ENCODE results near the gene CBR1.

CBR1 gene

GRCh38 chr21:36069713-36070583 is at the start of gene CBR1:
TSS of gene CBR1 (plus strand) at chr21:36070024. CDS start at chr21:36070116, 92 bp downstream.
- peak; percentile 80 for DNase-seq

GRCh38 chr21:36021251-36021837 is 48.5 kb upstream of the CBR1 start:
- DNase-seq, result no peak

- DNase-seq, result no peak
Observed at GRCh38 chr21:36022427-36023091, 47.3 kb upstream of the CBR1 start.

- no peak for DNase-seq
Observed at GRCh38 chr21:36023092-36023480, 46.7 kb upstream of the CBR1 start.

DNA sequence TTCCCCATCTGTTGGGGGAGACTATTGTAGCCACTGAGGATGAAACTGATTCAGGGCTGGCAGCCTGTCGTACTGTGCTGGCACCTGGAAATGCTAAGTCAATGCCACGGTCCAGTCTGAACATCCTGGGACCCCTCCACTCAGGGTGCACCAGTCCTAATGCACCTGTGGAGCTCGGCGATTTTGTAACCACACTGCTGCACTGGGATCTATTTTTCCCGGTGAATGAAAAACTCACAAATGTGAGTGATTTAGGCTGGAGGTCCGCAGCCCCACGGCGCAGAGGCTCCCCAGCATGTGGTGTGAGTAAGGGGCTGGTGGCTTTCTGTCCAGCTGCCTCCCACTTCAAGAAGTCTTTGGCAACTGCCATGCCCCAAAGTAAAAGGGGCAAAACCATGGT is 45.0 kb upstream of the CBR1 start:
- no peak for DNase-seq

DNA sequence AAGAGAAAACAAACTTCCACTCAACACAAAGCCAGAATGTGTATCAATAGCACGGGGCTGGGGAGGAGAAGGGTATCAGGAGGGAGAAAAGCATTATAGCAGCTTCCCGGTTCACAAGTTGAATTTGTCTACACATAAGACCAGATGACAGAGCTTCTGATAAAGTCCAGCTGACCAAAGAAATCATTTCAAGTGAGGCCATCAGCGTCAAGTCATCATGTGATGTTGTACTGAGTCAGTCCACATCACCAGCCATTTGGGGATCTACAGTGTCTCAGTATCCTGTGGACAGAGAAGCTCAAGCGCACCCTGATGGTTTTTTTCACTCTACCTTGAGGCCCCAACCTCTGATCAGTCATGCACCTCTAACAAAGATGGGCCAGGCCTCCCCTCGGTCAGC is 42.5 kb upstream of the CBR1 start:
- no peak for DNase-seq

GRCh38 chr21:36028127-36029069 is 41.4 kb upstream of the CBR1 start:
- DNase-seq, result peak; percentile 84

- no peak for DNase-seq
Observed at GRCh38 chr21:36029309-36029708, 40.5 kb upstream of the CBR1 start.

- DNase-seq, result no peak
Observed at GRCh38 chr21:36030581-36031189, 39.1 kb upstream of the CBR1 start.

- DNase-seq, result no peak
Observed at GRCh38 chr21:36032647-36033406, 37.0 kb upstream of the CBR1 start.

GRCh38 chr21:36034211-36034913 is 35.5 kb upstream of the CBR1 start:
- no peak for DNase-seq

GRCh38 chr21:36035381-36035791 is 34.4 kb upstream of the CBR1 start:
- DNase-seq, result peak; percentile 78

GRCh38 chr21:36038701-36039497 is 30.9 kb upstream of the CBR1 start:
- no peak for DNase-seq

DNA sequence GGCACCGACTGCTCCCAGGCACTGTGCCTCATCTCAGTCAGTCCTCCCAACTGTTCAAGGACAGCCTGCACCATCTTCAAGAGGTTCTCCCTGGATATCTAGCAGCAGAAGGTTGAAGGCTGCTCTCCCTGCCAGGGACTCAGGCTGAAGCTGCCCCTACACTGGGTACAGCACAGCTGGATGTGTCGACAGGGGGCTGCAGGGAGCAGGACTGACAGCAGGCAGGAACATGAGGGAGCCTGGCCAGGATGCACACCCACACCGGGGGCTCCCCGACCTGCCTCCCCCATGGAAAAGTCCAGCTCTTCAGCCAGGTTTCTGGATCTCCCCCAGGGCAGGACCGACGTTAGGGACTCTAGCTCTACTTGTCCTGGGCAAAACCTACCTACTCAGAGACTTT is 30.0 kb upstream of the CBR1 start:
- DNase-seq, result no peak

- DNase-seq, result no peak
Observed at GRCh38 chr21:36040389-36040788, 29.4 kb upstream of the CBR1 start.

- no peak for DNase-seq
Observed at GRCh38 chr21:36041910-36042309, 27.9 kb upstream of the CBR1 start.

GRCh38 chr21:36044056-36044455 is 25.8 kb upstream of the CBR1 start:
- DNase-seq, result no peak

DNA sequence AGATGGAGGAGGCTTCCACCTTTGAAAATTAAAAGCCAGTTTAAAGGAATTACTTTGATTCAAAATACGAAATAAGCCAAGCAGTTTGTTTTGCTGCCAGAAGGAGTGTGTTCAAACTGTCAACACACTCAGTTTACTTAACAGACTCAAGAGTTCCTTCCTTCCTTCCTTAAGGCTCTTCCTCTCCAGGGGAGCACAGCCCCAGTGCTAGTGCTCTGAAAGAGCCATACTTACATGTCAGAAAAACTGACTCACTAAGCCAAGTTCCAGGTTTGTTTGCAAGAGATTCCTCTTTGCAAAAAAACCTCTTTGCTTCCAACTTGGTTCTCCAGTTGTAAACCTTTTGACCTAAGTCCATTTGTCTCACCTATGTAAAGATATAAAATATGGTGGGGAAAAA is 23.8 kb upstream of the CBR1 start:
- no peak for DNase-seq

DNA sequence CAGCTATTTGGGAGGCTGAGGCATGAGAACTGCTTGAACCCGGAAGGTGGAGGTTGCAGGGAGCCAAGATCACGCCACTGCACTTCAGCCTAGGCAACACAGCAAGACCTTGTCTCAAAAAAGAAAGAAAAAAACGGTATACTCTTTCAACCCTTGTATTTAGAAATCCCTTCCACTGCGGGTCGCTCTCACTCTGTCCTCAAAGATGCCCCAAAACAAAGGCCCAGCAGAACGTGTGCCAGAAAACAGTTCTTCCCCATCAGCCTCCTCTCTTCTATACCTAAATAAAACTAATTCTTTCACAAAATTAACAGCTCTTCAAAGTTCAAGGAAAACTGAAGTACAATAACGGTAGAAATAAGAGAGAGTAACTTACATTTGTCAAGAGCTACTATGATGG is 22.7 kb upstream of the CBR1 start:
- DNase-seq, result no peak

DNA sequence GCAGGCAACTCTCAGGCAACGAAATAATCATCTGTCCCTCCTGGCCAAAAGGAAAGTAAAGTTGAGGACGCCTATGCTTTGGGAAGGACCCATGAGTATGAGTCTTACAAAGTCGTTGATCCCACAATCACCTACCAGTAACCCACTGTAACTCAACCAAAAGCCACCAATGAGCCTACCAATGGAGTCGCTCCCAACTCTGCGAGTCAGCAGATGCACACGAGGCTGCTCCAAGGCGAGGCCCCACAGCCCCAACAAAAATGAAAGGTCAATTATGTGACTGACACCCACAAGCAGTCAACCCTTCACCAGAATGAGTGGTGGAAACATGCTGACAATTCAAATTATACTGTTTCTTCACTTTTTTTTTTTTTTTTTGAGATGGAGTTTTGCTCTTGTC is 21.5 kb upstream of the CBR1 start:
- no peak for DNase-seq

All from DMS79 treated with DMSO at 0.1 percent for 48 hours (cell line).